Measurements from ENCODE around the gene ANKRD6.

GRCh38 chr6:89400050-89400449, 32.9 kb upstream of the ANKRD6 start:
- TF ChIP-seq EZH2 (IDR thresholded peaks at IDR 0.05): no peak
- no peak for TF ChIP-seq FOXP2 (optimal IDR thresholded peaks at IDR 0.05; ENCODE audit: control extremely low read depth, extremely low read length, insufficient read depth)
- TF ChIP-seq POLR2AphosphoS5 (IDR thresholded peaks at IDR 0.05; ENCODE audit: borderline replicate concordance, low read depth, low read length): no peak
